GM19467 (cell line): Measurements from ENCODE around the gene HINT2.

ENCODE experiments used
- ATAC-seq: cut with Tn5 transposase; IDR thresholded peaks from one replicate; pipeline ENCODE4 v1.9.1; 2021; ENCODE audit warnings: mild to moderate bottlenecking, moderate library complexity; ENCODE audit not compliant: unreplicated experiment

The HINT2 gene

DNA sequence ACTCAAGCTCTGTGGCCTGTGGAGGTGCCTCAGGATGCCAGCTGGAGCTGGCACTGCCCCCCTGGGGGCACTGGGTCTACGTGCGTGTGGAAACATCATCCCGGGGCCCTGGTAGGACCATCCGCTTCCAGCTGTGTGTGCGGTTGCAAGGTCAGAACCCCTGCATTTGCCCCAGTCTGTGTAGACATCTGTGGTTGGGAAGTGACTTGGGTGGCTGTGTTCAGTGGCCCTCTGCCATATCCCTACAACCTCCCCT is 26.7 kb upstream of the HINT2 start:
- no peak for ATAC-seq

DNA sequence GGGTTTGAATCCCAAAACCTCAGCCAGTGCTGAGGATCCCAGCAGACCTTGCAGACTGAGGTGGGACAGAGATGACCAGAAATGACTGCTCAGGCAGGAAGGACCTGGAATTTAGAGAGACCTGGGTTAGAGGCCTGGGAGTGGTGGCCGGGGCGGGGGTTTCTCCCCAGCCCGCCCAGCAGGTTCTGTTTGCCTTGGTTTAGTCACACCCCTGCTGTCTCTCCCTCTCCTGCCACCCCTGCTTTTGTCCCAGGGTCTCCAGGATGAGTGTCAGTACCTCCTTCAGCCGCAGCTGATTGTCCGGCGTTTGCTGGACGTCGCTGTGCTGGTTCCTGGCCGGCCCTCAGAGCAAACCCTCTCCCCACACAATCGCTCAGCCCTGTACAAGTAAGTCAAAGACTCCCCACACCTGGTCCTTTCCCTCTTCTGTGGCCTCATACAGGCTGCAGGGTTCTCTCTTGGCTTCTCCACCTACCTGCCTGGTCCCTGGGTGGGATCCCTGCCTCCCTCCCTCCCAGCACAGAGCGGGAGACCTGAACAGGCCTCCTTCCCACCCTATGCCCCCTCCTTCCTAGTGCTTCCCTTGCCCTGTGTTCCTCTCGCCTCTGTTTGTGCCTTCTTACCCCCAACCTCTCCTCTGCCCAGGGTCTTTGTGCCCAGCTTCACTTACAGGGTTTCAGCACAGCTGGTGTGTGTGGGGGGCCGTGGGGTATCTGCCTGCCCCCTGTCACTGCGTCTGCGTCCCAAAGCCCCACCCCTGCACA is 26.2 kb upstream of the HINT2 start:
- no peak for ATAC-seq

DNA sequence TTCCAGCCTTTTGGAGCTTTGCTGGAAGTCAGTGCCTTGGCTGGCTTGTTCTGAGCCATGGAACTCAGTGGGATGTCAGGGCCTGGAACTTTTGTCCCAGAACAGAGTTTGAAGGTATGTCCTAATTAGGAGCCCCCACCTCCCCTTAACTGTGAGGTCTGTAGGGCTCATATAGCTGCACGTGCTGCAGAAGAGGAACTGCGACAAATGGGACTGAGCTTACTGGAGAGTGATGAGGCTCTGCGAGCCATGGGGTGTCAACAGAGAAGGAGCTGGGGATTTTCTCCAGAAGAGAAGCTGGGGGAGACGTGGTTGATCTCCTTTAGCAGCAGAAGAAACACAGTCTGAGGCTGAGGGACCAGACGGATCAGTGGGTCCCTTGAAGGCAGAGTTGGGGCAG is 25.1 kb upstream of the HINT2 start:
- ATAC-seq: no peak

DNA sequence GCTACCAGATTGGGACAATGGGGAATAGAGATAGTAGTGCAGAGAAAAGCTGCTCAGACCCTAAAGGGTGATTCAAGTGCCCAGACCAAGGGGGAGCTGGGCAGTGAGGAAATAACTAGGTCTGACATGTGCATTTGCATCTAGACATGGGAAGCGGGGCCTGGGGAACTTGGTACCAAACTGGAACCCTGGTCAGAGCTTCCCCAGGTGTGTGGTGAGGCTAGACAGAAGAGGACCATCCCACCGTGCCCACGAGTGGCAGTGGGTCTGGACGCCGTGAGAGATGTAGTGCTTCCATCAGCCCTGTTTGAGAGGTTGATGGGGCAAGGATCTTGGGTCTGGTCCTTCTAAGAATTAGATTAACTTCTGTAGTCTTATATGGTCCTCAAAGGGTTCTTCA is 21.8 kb upstream of the HINT2 start:
- ATAC-seq: no peak

DNA sequence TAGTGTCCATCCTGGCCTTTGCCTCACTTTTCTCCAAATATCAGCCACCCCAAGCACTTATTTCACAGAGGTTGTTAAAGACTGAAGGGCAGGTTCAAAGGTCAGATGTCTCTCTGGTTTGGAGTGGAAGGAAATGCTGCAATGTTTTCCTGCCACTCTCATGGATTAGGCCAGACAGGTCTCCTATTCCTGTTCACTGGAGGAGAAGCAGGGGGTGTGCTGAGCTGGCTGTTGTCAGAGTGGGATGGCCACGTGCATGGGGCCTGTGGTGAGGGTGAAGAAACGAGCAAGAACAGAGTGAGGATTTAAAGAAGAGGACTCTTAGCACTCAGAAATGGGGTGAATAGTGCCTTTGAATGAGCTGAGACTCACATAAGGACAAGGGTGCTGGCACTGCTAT is 20.9 kb upstream of the HINT2 start:
- no peak for ATAC-seq

DNA sequence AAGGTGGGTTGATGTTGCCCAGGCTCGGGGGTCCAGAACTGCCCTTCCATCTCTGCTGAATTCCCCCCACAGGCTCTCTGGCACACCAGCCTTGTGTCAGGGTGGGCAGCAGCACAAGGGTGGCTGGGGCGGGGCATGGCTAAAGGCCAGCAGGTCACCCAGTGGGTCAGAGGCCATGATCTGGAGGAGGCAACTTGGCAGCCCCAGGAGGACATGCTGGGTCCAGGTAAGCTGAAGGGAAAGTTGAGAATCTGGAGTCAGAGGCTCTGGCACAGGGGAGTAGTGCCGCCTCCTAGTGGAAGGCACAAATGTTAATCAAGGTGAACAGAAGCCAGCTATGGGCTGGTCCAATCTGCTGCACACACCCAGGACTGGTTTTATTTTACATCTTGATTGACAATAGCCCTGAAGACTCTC is 20.4 kb upstream of the HINT2 start:
- no peak for ATAC-seq

DNA sequence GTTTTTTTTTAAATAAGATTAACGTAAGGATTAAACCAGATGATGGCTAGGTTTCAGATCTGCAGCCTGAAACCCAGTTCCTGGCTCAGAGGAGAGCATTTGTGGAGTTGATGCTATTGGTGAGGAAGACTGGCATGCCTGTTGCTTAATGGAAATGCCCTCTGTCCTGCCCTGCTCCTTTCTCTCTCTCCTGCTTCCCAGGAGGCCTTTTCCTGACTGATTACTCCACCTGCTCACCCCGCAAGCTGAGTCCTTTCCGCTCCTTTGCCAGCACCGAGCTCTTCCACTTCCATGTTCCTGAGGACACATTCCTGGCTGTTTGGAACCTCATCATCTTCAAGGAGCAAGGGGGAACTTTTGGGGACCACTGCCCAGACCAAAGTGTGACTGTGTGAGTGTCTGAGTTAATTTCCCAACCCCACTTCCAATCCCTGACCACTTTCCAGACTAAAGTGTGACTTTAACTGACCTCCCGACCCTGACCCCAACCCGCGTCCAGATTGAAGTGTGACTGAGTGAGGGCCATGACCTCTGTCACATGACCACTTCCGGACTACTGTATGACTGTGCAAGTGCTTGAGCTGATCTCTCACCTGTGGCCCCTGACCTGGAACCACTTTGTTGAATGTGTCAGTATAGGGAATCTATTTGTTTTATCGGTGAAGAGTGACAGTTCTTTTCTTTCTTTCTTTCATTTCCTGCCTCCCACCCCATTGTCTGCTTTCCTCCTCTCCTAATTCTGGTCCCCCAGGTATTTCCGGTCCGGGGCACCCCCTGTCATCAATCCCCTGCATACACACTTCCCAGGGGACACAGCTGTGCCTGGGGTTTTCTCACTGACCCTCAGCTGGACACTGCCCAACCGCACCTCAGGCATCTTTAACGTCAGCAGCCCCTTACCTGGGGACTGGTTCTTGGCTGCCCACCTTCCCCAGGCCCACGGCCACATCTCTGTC is 19.7 kb upstream of the HINT2 start:
- no peak for ATAC-seq

DNA sequence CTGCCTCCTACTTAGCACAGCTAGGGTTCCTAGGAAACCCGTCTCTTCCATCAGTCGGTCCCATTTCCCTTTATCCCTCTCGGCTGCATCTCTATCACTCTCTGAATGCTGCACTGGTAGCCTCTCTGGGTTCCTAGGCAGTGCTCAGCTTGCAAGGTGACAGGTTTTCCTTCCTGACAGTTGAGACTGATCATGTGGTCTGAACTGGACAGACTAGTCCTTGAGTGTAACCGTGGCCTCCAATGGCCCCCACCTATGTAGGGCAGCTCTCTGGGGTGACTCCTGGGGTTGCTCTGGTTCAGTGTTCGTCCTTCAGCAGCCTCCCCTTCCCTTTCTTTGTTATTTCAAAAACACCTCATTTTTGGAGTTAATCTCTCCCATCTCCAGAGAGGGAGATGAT is 18.0 kb upstream of the HINT2 start:
- ATAC-seq: no peak

DNA sequence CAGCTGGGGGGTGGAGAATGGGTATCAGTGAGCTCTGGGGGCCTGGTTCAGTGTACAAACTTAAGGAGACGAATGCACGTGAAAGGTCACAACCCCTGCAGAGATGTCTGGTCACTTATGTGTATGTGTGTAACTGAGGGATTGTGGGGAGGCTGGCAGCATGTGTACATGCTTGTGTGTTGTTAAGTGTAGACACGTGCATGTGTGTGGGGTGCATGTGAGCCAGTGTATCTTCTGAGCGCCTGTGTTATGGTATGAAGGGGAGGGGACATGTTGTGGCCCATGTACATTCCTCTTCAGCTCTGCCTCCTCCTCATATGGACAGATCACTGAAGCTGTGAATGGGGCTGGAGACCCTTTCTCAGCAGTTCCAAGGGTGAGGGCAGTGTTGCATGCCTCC is 16.2 kb upstream of the HINT2 start:
- no peak for ATAC-seq

DNA sequence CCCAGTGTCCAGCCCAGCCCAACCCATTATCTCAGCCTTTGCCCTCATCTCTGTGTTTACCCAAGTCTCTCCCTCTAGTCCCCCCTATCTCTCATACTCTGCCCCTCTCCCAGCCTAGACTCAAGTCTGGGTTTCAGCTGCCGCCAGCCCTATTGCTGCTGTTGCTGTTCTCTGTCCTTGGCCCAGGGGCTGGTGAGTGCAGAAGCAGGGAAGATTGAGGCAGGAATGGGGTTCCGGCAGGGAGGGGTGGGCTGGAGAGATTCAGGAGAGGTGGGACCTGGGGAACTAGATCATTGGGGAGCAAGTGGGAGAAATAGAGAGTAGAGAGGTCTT is 14.9 kb upstream of the HINT2 start:
- ATAC-seq: no peak

DNA sequence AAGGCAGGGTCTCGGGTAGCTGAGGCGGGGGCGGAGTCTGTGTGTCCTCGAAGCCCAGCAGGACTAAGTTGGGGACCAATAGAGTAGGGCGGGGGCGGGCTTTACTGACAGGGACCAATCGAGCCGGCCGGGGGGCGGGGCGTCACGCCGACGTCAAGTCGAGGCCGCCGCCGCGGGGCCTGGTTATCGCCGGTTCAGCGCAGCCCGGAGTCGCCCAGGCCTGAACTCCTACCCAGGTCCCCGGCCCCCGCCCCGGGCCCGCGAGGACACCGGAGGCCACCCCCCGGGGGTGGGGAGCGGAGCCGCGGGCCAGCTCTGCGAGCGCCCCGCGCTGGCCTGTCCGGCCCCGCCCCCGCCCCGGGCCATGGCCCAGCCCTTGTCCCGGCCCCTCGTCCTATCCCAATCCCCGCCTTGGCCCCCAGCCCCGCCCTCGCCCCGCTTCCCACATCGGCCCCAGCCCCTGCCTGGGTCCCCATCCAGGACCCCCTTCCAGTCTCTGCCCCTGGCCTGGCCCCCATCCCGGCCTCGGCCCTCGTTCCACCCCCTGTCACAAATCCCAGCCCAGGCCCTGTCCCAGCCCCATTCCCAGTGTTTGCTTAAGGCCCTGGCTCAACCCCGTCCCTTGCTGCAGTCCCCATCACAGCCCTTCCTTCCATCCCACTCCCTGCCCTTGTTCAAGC is 14.4 kb upstream of the HINT2 start, which contains the start of gene TMEM8B:
TSS of gene TMEM8B (plus strand) at position 145 of the 680 bp plus-strand sequence. CDS start at position 365, 220 bp downstream.
- ATAC-seq: peak; percentile 64

DNA sequence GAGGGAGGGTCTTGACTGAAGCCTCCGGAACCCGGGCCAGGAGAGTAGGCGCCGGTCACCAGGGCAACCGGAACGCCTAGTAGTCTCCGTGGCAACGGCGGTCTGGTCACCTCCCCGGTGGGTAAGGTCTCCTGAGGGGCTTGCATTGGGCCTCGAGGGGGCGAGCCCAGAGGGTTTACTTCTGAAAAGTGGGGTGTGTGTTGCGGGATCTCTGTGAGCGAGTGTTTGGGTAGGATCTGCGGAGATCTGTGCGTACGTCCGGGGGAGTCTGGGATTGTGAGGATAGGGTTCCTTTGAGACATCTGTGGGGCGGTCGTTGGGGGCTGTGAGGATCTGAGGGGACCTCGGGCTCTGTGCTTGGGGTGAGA is 13.9 kb upstream of the HINT2 start, which contains the start of gene FAM221B:
TSS of gene FAM221B (minus strand) at position 17 of the 368 bp plus-strand sequence. CDS start 2,571 bp downstream, outside the sequence.
- no peak for ATAC-seq

DNA sequence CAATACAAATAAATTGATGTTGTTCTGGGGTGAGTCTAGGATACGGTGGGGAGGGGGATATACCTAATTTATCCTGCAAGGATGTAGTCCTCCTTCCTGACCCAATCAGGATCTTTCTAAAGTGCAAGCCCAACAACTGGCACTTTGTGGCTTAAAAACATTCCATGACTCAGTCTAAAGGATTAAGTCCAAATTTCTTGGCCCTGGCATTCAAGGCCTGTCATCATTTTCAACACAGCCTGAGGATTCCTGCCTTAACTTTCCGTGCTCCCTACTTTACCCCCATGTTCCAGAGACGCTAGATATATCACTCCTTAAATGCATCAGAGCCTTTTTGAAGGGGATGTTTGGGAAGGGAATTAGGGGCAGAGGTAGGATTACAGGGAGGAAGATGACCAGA is 12.6 kb upstream of the HINT2 start:
- no peak for ATAC-seq

DNA sequence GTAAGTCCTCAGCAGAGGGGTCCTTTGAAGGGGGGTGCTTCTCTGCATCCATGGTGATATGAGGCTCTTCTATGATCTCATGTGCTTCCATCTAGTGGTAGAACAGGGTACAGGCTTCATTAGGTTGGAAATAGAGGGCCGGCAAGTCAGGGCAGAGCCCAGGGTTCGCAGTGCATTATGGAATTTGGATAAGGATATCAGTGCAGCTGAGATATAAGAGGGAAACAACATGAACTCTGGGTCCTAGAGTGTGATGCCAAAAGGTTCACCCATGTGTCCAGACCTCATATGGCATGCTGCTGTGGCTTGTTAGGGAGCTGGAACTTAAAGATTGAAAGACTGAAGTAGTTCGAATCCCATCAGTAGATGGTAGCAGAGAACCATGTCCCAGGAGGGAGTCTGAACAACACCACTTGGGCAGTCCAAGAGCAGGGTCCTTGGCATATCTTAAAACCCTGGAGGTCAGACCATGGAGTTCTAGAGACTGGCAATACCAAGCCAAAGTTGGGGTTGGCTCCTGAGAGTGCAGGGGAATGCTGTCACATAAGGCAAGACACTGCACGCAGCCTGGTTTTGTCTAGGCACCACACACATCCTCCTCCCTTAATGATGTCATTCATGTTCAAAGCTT is 11.3 kb upstream of the HINT2 start:
- peak; percentile 47 for ATAC-seq

DNA sequence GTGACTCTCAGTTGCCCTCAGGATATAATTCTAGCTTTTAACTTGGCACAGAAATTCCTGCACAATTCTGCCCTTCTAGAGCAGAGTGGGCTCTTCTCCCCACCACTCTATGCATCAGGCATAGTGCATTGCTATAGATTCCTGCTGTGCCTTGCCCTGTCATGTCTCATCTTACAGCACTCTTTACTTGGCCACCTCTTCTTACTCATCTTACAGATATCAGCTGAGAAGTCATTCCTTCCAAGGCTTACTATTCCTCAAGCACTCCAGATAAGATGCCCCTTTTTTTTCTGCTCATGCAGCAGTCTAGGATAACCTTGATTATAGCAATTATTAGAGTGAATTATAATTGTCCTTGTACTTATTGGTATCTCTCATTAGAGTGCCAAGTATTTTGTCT is 8.1 kb upstream of the HINT2 start:
- no peak for ATAC-seq

DNA sequence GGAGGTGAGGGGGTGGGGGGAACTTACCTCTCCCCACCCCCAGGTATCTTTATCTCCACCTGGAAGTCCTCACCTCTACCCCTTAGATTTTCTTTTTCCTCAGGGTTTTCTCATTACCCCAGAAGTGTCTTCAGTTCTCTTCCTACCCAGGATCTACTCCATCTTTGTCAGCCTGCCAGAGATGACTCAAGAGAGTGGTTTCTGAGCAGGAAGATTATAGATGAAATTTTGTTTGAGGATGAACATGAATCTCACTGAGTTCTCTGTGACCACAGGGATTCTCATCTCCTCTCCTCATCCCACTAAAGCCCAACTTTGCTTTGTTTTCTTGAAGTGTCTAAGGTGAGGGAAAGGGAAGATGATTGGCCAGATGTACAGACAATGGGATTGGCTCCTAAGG is 5.2 kb upstream of the HINT2 start:
- no peak for ATAC-seq

DNA sequence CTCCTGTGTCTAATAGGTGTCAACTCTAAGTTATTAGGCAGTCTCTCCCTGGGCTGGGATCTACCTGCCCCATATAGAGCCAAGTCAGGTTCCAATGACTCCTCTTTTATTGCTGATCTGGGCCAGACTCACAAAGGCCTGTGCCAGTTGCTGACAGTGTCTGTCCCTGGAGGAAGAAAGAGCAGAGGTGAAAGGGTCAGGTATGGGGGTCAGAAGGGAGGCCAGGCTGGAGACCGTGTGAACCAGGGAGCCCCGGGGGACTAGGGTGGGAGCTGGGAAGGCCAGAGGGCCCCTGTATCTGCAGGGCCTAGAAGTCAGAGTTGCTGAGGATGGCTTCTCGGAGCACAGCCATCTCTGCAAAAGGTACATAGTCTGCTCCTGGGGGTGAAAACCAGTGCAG is 3.5 kb upstream of the HINT2 start:
- no peak for ATAC-seq

DNA sequence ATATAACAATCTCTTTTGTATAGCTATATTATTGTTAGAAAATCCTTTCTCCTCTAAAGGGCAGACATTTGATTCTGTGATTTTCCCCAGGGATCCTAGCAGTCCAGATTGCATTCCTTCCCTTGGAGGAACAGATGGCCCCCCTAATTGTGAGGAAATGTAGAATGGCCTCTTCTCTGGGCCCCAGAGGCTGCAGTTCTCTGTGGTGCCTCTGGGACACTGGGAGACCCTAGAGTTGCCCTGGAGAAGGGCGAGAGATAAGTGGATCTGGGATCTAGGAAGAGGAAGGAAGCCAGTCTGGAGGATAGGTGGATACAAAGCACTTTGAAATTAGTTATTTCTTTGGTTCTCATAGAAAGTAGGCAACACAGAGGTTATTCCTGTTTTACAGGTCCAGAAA is 1.9 kb upstream of the HINT2 start:
- no peak for ATAC-seq

DNA sequence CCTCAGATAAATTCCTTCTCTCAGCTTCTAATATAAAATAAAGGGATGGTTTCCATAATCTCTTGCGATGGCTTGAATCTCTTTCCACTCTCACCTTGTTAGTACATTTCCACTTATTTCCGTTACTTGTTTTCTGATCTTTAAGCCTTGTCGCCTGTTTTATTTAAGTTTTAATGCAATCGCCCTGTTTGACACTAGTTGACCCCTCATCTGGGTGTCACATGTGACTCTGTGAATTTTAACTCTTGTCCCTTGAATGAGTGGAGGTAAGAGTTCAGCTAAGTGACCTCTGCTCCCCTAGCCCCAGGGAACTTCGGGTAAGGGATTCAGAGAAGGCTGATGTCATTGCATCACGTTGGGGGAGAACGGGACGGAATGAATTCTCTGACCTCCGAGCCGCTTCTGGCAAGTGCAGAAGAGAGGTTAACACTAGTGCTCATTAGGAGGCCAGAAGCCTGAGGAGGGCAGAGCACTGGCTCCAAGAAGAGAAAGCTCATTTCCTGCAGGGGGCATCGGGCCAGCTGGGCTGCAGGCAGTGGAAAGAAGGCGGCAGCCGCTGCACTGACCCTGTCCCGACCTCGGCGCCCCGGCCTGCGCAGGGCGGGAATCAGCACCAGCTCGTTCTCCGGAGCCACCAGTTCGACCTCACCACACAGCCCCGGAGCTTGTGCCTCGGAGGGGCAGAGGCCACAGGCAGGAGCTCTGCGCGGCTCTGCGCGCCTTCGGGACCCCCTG is 569 bp downstream of the HINT2 start:
- ATAC-seq: peak; percentile 28

DNA sequence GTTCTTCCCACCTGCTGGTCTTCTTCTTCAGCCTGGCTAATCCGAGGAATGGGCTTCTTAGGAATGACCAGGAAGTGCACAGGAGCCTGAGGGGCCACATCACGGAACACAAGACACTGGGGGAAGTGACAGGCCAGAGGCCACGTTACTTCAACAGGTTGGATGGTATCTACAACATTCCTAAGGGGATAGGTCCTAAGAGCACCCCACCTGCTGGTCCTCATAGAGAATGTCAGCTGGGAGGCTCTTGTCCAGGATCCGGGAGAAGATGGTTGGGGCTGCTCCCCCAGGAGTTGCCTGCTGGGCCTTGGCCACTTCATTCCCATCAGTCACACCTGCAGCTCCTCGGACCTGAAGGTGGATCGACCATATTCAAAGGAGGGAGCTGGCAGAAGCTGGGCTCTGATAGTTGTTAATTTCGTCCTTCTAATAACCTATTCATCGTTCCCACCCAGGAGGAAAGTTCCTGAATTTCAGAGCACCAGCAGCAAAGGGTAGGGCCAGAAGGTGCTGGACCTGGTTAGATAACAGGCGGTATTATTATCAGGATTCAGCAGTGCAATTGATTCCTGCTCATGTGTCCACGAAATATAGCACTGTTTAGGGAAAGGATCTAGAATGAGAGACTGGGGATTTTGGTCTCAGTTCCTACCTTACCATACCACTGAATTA is 1.3 kb downstream of the HINT2 start:
- no peak for ATAC-seq
